GM12801 (cell line): ENCODE data around the gene C14orf119.

Experiments used
- TF ChIP-seq, protein P1 (sequence below): IDR thresholded peaks from one replicate; pipeline ENCODE4 v1.5.1; 2011; ENCODE audit warnings: control low read depth; ENCODE audit not compliant: insufficient read length; ENCODE audit errors: extremely low read depth

The C14orf119 gene

DNA sequence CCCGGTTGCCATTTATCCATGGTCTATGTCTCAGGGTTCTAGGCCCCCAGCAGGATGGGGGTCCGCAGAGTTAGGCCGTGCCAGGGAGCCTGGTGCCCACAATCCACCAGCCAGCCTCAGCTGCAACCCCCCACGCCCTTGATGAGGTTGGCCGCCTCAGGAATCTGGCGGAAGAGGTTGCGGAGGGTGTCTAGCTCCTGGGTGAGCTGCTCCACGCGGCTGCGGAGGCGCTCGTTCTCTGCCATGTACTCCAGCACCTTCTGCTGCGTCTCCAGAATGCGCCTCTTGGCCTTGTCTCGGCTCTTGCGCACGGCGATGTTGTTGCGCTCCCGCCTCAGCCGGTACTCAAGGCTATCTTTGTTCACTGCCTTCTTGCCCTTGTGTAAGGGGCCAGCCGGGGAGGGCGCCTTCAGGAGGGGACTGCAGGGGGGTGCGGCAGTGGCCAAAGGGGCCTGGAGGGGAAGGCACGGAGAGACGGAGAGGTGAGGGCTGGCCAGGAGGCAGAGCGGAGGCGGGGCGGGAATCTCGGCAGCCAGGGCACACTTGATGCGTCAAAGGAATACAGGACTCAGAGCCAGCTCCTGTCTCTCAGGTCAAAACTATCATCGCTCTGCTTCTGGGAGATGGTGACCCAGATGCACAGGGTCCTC, 22.2 kb downstream of the C14orf119 start:
- TF ChIP-seq, protein P1, sequence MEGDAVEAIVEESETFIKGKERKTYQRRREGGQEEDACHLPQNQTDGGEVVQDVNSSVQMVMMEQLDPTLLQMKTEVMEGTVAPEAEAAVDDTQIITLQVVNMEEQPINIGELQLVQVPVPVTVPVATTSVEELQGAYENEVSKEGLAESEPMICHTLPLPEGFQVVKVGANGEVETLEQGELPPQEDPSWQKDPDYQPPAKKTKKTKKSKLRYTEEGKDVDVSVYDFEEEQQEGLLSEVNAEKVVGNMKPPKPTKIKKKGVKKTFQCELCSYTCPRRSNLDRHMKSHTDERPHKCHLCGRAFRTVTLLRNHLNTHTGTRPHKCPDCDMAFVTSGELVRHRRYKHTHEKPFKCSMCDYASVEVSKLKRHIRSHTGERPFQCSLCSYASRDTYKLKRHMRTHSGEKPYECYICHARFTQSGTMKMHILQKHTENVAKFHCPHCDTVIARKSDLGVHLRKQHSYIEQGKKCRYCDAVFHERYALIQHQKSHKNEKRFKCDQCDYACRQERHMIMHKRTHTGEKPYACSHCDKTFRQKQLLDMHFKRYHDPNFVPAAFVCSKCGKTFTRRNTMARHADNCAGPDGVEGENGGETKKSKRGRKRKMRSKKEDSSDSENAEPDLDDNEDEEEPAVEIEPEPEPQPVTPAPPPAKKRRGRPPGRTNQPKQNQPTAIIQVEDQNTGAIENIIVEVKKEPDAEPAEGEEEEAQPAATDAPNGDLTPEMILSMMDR: no peak

DNA sequence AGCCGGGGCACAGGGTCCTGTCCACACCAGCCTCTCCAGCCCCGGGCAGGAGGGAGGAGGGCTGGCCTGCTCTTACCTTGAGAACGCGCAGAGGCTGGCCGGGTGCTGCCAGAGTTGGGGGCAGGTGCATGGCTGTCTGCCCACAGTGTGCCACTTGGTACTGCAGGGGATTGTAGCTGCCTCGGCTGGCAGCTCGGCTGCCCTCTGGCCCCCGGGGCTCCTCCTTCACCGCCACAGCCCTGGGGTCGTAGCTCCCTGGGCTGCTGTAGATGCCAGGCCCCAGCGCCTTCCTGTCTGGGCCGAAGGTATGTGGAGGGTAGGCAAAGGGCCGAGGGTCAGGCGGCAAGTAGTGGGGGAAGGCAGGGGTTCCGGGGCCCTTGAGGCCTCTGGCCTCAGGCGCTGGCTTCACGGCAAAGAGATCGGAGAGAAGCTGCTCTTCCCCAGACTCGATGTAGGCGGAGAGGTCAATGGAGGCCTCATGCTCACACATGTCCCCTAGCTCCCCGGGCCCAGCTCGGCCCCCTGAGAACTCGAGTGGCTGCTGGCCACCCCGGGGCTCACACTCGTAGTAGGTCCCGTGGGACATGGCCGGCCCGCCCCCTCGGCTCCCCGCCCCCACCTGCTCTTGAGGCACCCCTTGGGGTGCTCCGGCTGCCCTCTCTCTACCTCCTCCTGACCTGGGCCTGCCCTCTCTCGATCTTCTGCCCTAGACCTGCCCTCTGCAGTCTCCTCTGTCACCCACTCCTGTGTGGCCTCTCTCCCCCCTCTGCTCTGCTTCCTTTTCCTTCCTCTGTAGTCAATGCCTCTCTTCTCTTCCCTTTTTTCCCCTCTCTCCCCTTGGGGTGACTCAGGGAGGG, 23.4 kb downstream of the C14orf119 start, which contains the start of gene CEBPE:
Gene CEBPE, minus strand, starts transcription at position 750 of the 857 bp plus-strand sequence. Its CDS starts 164 bp downstream, at position 586.
- TF ChIP-seq, protein P1: no peak

DNA sequence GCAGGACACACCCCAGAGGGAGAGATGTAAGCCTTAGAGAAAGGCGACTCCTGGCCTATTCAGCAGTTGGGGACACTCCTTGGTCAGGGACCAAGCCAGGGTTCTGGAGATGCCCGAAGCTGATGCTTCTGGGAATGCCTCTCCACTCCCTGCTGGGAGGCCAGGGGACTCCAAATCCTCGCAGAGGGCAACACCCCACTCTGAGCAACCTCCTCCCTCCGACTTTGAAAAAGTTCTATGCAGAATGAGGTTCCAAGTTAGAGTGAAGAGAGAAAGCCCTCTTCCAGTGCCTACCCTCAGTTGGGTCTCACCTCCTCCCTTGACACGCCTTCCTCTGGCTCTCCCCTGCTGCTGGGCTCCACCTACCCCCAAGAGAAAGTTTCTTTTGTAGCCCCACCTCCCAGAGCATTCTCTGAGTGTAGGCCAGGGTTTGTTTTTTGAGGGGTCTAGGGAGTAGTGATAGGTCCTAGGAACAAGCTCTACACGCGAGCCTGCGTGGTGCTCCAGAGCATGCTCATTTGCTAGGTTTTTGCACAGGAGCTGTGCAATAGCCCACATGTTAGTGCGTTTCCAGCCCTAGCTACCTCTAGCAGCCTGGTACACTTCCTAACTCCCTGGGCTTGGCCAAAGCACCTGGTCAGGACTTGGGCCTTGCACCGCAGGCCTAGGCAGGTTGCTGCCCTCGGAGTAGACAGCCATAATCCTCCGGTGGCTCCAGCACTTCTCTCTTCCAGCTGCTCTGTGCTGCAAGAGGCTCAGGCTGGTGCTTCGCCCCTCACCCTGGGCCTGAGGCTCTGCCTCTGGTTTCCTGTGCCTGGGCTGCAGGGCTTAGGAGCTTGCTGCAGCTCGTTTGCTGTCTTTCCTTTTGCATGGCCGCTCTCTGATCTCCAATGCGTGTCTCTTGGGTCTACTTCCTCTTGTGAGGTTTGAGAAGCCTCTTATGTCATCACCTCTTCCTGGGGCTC, 24.3 kb downstream of the C14orf119 start:
- TF ChIP-seq, protein P1: no peak

DNA sequence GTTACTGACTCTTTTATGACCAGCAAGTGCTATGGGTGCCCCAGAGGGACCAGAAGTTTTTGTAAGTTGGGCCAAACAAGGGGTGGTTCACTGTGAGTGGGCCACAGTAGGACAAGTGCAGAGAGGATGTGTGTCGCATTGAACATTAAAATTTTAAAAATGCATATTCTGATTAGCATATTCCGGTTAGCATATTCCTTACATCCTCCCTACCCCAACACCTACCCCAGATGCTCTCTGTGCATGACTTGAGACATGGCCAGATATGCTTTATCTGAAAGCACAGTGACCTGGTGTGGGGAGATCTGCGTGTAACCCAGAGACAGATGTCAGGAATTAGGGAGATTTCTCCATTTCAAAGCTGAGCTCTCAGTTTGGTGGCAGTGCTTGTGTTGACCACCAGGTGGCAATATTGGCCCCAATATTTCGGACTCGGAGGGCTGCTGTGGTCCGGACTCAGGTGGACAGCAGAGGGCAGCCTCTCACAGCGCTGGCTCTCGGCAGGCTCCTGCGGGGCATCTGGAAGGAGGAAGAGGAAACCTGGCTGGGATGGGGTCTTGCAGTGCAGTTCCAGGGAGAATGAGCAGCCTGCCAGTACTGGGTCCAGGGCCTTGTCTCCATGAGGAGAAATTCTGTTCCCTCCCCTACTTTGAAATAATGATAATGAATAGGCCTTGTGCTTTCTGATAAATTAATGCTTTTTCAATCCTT, 25.4 kb downstream of the C14orf119 start:
- TF ChIP-seq, protein P1: peak; percentile 89

DNA sequence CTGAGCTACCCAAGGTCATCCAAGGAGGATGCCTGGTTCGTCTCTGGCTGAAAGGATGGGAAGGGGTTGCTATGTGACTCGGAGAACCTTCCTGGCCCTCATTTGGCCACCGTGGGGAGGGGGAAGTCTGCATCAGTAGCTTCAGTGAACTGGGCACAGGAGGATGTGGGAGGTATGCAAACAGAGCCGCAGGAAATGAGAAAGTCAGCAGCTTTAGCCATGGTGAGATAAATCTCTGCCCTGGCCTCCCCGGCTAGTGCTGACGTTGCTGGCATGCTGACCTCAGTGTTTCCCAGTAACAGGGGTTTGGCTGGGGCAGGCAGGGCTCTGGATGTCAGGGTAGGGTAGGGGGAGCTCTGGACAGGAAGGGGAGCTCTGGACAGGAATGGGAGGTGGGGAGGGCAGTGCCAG, 26.1 kb downstream of the C14orf119 start:
- TF ChIP-seq, protein P1: no peak

DNA sequence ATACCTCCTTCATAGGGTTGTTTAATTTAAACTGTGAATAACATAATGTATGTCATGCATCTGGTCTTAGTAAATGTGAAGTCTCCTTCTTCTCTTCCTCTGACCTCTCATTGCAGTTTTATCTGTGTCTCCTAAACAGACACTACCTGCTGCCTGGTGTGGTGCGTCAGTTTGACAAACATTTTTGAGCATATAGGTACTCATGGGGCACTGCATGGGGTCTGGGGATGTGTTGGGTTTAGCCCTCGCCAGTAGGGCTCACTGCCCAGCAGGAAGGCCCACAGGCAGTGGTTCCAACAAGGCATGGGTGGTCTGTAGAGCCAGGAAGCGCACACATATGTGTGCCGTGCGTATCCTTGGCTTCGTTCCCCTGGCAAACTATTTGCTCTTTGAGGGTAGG, 26.8 kb downstream of the C14orf119 start:
- TF ChIP-seq, protein P1: no peak
